GM12892 (cell line): ENCODE results near the gene PRMT6.

Experiments used
- DNase-seq: peaks from one replicate; pipeline ENCODE4 v3.0.0; 2011; ENCODE audit not compliant: insufficient read length
- FAIRE-seq: peaks from 2 replicates; lab custom pipeline; 2011; peaks lifted over from hg19 to GRCh38; lab: Jason Lieb, UNC
- POLR2A ChIP-seq: IDR thresholded peaks from 2 replicates; pipeline ENCODE4 v1.6.1; 2011; ENCODE audit warnings: low read depth, low read length, control low read depth
- POLR2AphosphoS5 ChIP-seq: IDR thresholded peaks from 2 replicates; pipeline ENCODE4 v1.6.1; 2011; ENCODE audit warnings: low read depth, low read length, control low read depth
- TAF1 ChIP-seq: IDR thresholded peaks from 2 replicates; pipeline ENCODE4 v1.6.1; 2011; ENCODE audit warnings: low read depth, mild to moderate bottlenecking, control low read depth, low read length, borderline replicate concordance

PRMT6 gene

DNA sequence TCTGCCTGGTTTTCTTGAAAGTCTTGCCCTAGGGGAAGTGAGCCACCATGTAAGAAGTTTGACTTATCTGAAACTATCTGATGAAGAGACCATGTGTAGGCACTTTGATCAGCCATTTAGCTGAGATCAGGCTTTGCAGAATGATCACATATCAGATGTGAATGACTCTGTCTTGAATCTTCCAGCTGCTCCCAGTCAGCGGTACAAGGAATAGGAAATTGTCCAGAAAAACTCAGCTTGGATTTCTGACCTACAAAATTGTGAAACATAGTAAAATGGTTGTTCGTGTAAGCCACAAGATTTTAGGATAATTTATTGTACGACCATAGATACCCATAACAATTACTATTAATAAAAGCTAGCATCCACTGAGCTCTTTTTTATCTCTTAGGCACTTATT lies 42.5 kb downstream of the PRMT6 start:
- DNase-seq (no peak), FAIRE-seq (no peak)
- no peak for TF ChIP-seq TAF1
- no peak for TF ChIP-seq POLR2A
- no peak for TF ChIP-seq POLR2AphosphoS5

GRCh38 chr1:107100331-107100984 lies 44.0 kb downstream of the PRMT6 start:
- no peak for DNase-seq

GRCh38 chr1:107105914-107106313 lies 49.4 kb downstream of the PRMT6 start:
- DNase-seq (no peak), FAIRE-seq (no peak)
- TF ChIP-seq POLR2AphosphoS5 (no peak), TAF1 (no peak), POLR2A (no peak)

More at GRCh38 chr1:107100331-107100984, 44.0 kb downstream of the PRMT6 start:
- TF ChIP-seq TAF1 (no peak), POLR2AphosphoS5 (no peak), POLR2A (no peak)
- no peak for FAIRE-seq
